OCI-LY7 (cell line): ENCODE measurements around the gene MORF4L1. TPM values are rescaled to one million over a fixed set of nuclear protein-coding genes. Genes with fewer than 3 reads are reported as not detected.
A peak's percentile ranks its signal among the peaks of the same experiment; 100 is the strongest.

Experiments
- BruUV-seq: library from RNA; stranded (reverse); fragments of 400-500 nt; replicated peaks from 2 replicates; lab custom pipeline; 2021; lab: Mats Ljungman, UMichigan
- CTCF ChIA-PET: fragments of 300-600 bp; sonication (Branson Sonifier 250); formaldehyde crosslinking; loops from one replicate; lab custom pipeline; 2022; ENCODE audit warnings: antibody characterized with exemption; ENCODE audit not compliant: unreplicated experiment; lab: Charles Lee
- POLR2A ChIA-PET: fragments of 300-600 bp; sonication (Branson Sonifier 250); formaldehyde crosslinking; loops from one replicate; lab custom pipeline; 2022; ENCODE audit warnings: antibody characterized with exemption; lab: Charles Lee
- DNase-seq: peaks from one replicate; pipeline ENCODE4 v3.0.0-alpha.2; 2015; ENCODE audit warnings: low spot score
- H2AFZ ChIP-seq: fragments of 200-600 bp; sonication (generic), shearing (Covaris generic); 2 replicates; pipeline ENCODE4 v1.6.1; 2014; ENCODE audit warnings: mild to moderate bottlenecking, antibody characterized with exemption, low read length, moderate library complexity
- H3K27ac ChIP-seq: fragments of 200-600 bp; sonication (generic); 2 replicates; pipeline ENCODE4 v1.5.1; 2014; ENCODE audit warnings: mixed run types, low read depth, mild to moderate bottlenecking, moderate library complexity, low read length, inconsistent platforms; ENCODE audit not compliant: poor library complexity, severe bottlenecking
- H3K36me3 ChIP-seq: fragments of 200-600 bp; sonication (generic); 2 replicates; pipeline ENCODE4 v1.6.1; 2014; ENCODE audit warnings: mild to moderate bottlenecking, antibody characterized with exemption, low read length, moderate library complexity, mixed read lengths; ENCODE audit not compliant: insufficient read depth
- H3K4me1 ChIP-seq: fragments of 200-600 bp; sonication (generic); 2 replicates; pipeline ENCODE4 v1.5.1; 2014; ENCODE audit warnings: mild to moderate bottlenecking, low read length; ENCODE audit not compliant: insufficient read depth, poor library complexity, severe bottlenecking
- H3K4me2 ChIP-seq: fragments of 200-600 bp; sonication (generic); 2 replicates; pipeline ENCODE4 v1.6.1; 2014; ENCODE audit warnings: mild to moderate bottlenecking, low read length
- H3K4me3 ChIP-seq: fragments of 200-600 bp; sonication (generic); 2 replicates; pipeline ENCODE4 v1.5.1; 2014; ENCODE audit warnings: mild to moderate bottlenecking, low read depth, low read length; ENCODE audit not compliant: poor library complexity, severe bottlenecking
- H3K79me2 ChIP-seq: fragments of 200-600 bp; sonication (generic); 2 replicates; pipeline ENCODE4 v1.6.1; 2016; ENCODE audit warnings: low read depth, mild to moderate bottlenecking, low read length, moderate library complexity, mixed read lengths; ENCODE audit not compliant: insufficient read depth
- H3K9me2 ChIP-seq: fragments of 200-600 bp; sonication (generic); 2 replicates; pipeline ENCODE4 v1.6.1; 2016; ENCODE audit warnings: mild to moderate bottlenecking, low read length, mixed read lengths; ENCODE audit not compliant: insufficient read depth
- H3K9me3 ChIP-seq: fragments of 200-600 bp; sonication (generic); 2 replicates; pipeline ENCODE4 v1.6.1; 2014; ENCODE audit warnings: mild to moderate bottlenecking, mixed run types, low read length, mixed read lengths
- H4K20me1 ChIP-seq: fragments of 200-600 bp; sonication (generic); 2 replicates; pipeline ENCODE4 v1.6.1; 2014; ENCODE audit warnings: mild to moderate bottlenecking, antibody characterized with exemption, low read length, moderate library complexity, mixed read lengths; ENCODE audit not compliant: insufficient read depth
- CTCF ChIP-seq: fragments of 200-600 bp; sonication (generic); conservative IDR thresholded peaks from 2 replicates; pipeline ENCODE4 v1.5.1; 2014; ENCODE audit warnings: mild to moderate bottlenecking, antibody characterized with exemption, low read length, moderate library complexity, mixed read lengths
- EZH2phosphoT487 ChIP-seq: fragments of 200-600 bp; sonication (generic); IDR thresholded peaks from 2 replicates; pipeline ENCODE4 v1.6.1; 2018; ENCODE audit warnings: low read depth, borderline replicate concordance, mild to moderate bottlenecking, mixed run types, antibody characterized with exemption, low read length, moderate library complexity, mixed read lengths
- intact Hi-C: fragments of 100-400 bp; cut with micrococcal nuclease; formaldehyde crosslinking; loops from one replicate; pipeline ENCODE4 v1.10.0; 2022; ENCODE audit not compliant: unreplicated experiment
- total RNA-seq, 2 experiments: library from RNA; depleted of rRNA in 1 of 2; stranded (reverse); fragments of >200 nt in 1 of 2; shearing (Covaris generic) in 1 of 2; gene quantifications; 2 replicates each; pipeline ENCODE4 v1.2.3, GENCODE V29; 2014 to 2022

Gene MORF4L1
- total RNA-seq, 2 experiments from 2014 or later: 152 to 286 TPM

- Histone ChIP-seq H3K36me3 (no peaks in the 10 kb centered on the region), H3K4me2 (peak overlapping the region; percentile 81), H3K27ac (no peak overlapping the region), H3K4me1 (peaks cover 27% of the 10 kb centered on the region), H3K9me3 (no peaks in the 10 kb centered on the region), H3K79me2 (no peaks in the 10 kb centered on the region), H2AFZ (no peak overlapping the region), H4K20me1 (no peaks in the 10 kb centered on the region), H3K9me2 (no peaks in the 10 kb centered on the region), H3K4me3 (peak overlapping the region; percentile 66)
- ChIA-PET CTCF (interaction anchor here (0.5 kb wide), 1 partner anchor 130 kb away, joined by 3 read pairs; no protein-coding TSS in a partner anchor), POLR2A (no interaction called here)
- no peak for TF ChIP-seq CTCF
- no peak for TF ChIP-seq EZH2phosphoT487
- DNase-seq: no peak
- intact Hi-C loops: no loop called here
- no TSS peak for BruUV-seq
Measured at GRCh38 chr15:78943692-78944091, 71.0 kb downstream of the MORF4L1 start.

GRCh38 chr15:78944202-78944625 lies 71.5 kb downstream of the MORF4L1 start:
- H3K79me2 ChIP-seq: no peaks in the 10 kb centered on the region
- H3K4me3 ChIP-seq: peak overlapping the region; percentile 66
- intact Hi-C loops: no loop called here
- BruUV-seq: no TSS peak
- no peaks in the 10 kb centered on the region for H4K20me1 ChIP-seq
- peak overlapping the region; percentile 42; the same call in 1 of the 2 replicates for H2AFZ ChIP-seq
- H3K9me3 ChIP-seq: no peaks in the 10 kb centered on the region
- H3K36me3 ChIP-seq: no peaks in the 10 kb centered on the region
- H3K4me1 ChIP-seq: peaks cover 22% of the 10 kb centered on the region
- ChIA-PET CTCF (no interaction called here), POLR2A (interaction anchor here (0.6 kb wide), 1 partner anchor 41 kb away, joined by 3 read pairs; no protein-coding TSS in a partner anchor)
- H3K9me2 ChIP-seq: no peaks in the 10 kb centered on the region
- no peak for DNase-seq
- no peak overlapping the region for H3K27ac ChIP-seq
- H3K4me2 ChIP-seq: peak overlapping the region; percentile 81
- TF ChIP-seq CTCF (no peak), EZH2phosphoT487 (no peak)

GRCh38 chr15:78944669-78945407 lies 72.1 kb downstream of the MORF4L1 start, which contains the start of gene CTSH:
Gene CTSH, minus strand, starts transcription at chr15:78945046. Its CDS starts 65 bp downstream, at chr15:78944981.
- CTCF ChIA-PET: no interaction called here
- Histone ChIP-seq H3K36me3 (no peaks in the 10 kb centered on the region), H3K9me2 (no peaks in the 10 kb centered on the region), H4K20me1 (no peaks in the 10 kb centered on the region), H3K79me2 (no peaks in the 10 kb centered on the region), H3K4me3 (peak within 1 kb of the TSS; percentile 66), H3K9me3 (no peaks in the 10 kb centered on the region), H3K4me2 (peak within 1 kb of the TSS; percentile 81), H3K4me1 (peaks cover 16% of the 10 kb centered on the region), H2AFZ (peak within 1 kb of the TSS; percentile 42; the same call in 1 of the 2 replicates), H3K27ac (no peak within 1 kb of the TSS)
- intact Hi-C loops: no loop called here
- BruUV-seq: no TSS peak
- peak; percentile 67 for DNase-seq
- POLR2A ChIA-PET: interaction anchor here (0.6 kb wide), 1 partner anchor 41 kb away, joined by 3 read pairs; no protein-coding TSS in a partner anchor
- TF ChIP-seq CTCF: no peak
- TF ChIP-seq EZH2phosphoT487: no peak
